AG08396 (cell line): ENCODE data around the gene PCDHGC5.

Source experiments
- DNase-seq: peaks from one replicate; pipeline ENCODE4 v3.0.0; 2012; ENCODE audit warnings: low spot score, mixed read lengths

PCDHGC5 gene

GRCh38 chr5:141488591-141489561, at the start of gene PCDHGC5:
TSS of gene PCDHGC5 (plus strand) at chr5:141489081. CDS start at chr5:141489241, 160 bp downstream.
- DNase-seq = peak; percentile 88

GRCh38 chr5:141439411-141440141, 49.3 kb upstream of the PCDHGC5 start:
- no peak for DNase-seq

GRCh38 chr5:141440341-141440740, 48.5 kb upstream of the PCDHGC5 start:
- DNase-seq = no peak

GRCh38 chr5:141441571-141442170, 47.2 kb upstream of the PCDHGC5 start:
- no peak for DNase-seq

- no peak for DNase-seq
Measured at GRCh38 chr5:141465351-141465750, 23.5 kb upstream of the PCDHGC5 start.

- DNase-seq = peak; percentile 95
Measured at GRCh38 chr5:141475625-141476131, 13.2 kb upstream of the PCDHGC5 start, which contains the start of gene PCDHGC3. TSS of gene PCDHGC3 (plus strand) at chr5:141475966. CDS start at chr5:141476117, 151 bp downstream.

GRCh38 chr5:141476132-141476911, 12.6 kb upstream of the PCDHGC5 start:
- DNase-seq = peak; percentile 70

GRCh38 chr5:141477044-141477575, 11.8 kb upstream of the PCDHGC5 start:
- DNase-seq = no peak

GRCh38 chr5:141477815-141478214, 11.1 kb upstream of the PCDHGC5 start:
- peak; percentile 25 for DNase-seq

- DNase-seq = peak; percentile 20
Measured at GRCh38 chr5:141478321-141478945, 10.4 kb upstream of the PCDHGC5 start.

GRCh38 chr5:141479776-141480175, 9.1 kb upstream of the PCDHGC5 start:
- peak; percentile 13 for DNase-seq

GRCh38 chr5:141483902-141484301, 5.0 kb upstream of the PCDHGC5 start:
- no peak for DNase-seq

- DNase-seq = no peak
Measured at GRCh38 chr5:141484310-141484640, 4.6 kb upstream of the PCDHGC5 start.

- DNase-seq = peak; percentile 21
Measured at GRCh38 chr5:141484641-141485311, 4.1 kb upstream of the PCDHGC5 start, which contains the start of gene PCDHGC4. TSS of gene PCDHGC4 (plus strand) at chr5:141485030. CDS start at chr5:141485174, 144 bp downstream.

GRCh38 chr5:141485321-141486055, 3.4 kb upstream of the PCDHGC5 start:
- DNase-seq = no peak

GRCh38 chr5:141486091-141486490, 2.8 kb upstream of the PCDHGC5 start:
- DNase-seq = no peak

GRCh38 chr5:141487131-141487530, 1.8 kb upstream of the PCDHGC5 start:
- DNase-seq = no peak

GRCh38 chr5:141489841-141490240, 960 bp downstream of the PCDHGC5 start:
- DNase-seq = no peak

GRCh38 chr5:141490271-141490670, 1.4 kb downstream of the PCDHGC5 start:
- no peak for DNase-seq
